HepG2 (cell line): ENCODE results near the gene OR2S2. TPM values are rescaled to one million over a fixed set of nuclear protein-coding genes. Genes with fewer than 3 reads are reported as not detected.

Experiments used
- AKNA ChIP-seq: sonication (generic); formaldehyde crosslinking; IDR thresholded peaks from 2 replicates; pipeline ENCODE4 v1.4.0; 2020; ENCODE audit warnings: missing genetic modification reagents, borderline replicate concordance
- HES4 ChIP-seq: sonication (generic); formaldehyde crosslinking; IDR thresholded peaks from 2 replicates; pipeline ENCODE4 v1.9.0; 2021; ENCODE audit warnings: mild to moderate bottlenecking, missing genetic modification reagents, borderline replicate concordance
- NR2F2 ChIP-seq: IDR thresholded peaks from 2 replicates; pipeline ENCODE4 v1.6.1; 2012; ENCODE audit warnings: low read depth, inconsistent platforms, borderline replicate concordance
- PHF21A ChIP-seq: sonication (generic); formaldehyde crosslinking; IDR thresholded peaks from 2 replicates; pipeline ENCODE4 v1.5.0; 2020; ENCODE audit warnings: mild to moderate bottlenecking, missing genetic modification reagents
- SRSF4 ChIP-seq: fragments of 200-400 bp; formaldehyde crosslinking; IDR thresholded peaks from one replicate; pipeline ENCODE4 v1.6.1; 2018; ENCODE audit warnings: mild to moderate bottlenecking, low read depth, low read length, moderate library complexity; ENCODE audit not compliant: poor library complexity, severe bottlenecking
- ZBTB1 ChIP-seq: sonication (generic); formaldehyde crosslinking; IDR thresholded peaks from 2 replicates; pipeline ENCODE4 v1.4.0; 2020; ENCODE audit warnings: missing genetic modification reagents, borderline replicate concordance
- ZBTB20 ChIP-seq: sonication (generic); formaldehyde crosslinking; IDR thresholded peaks from 2 replicates; pipeline ENCODE4 v1.8.1; 2023; ENCODE audit warnings: missing genetic modification reagents, low read depth, mild to moderate bottlenecking, borderline replicate concordance
- ZFY ChIP-seq: sonication (generic); formaldehyde crosslinking; IDR thresholded peaks from 2 replicates; pipeline ENCODE4 v1.4.0; 2020; ENCODE audit warnings: missing genetic modification reagents
- ZMYM4 ChIP-seq: sonication (generic); formaldehyde crosslinking; IDR thresholded peaks from 2 replicates; pipeline ENCODE4 v1.8.1; 2023; ENCODE audit warnings: mild to moderate bottlenecking, missing genetic modification reagents
- ZNF331 ChIP-seq: sonication (generic); formaldehyde crosslinking; IDR thresholded peaks from 2 replicates; pipeline ENCODE4 v1.4.0; 2020; ENCODE audit warnings: missing genetic modification reagents
- ZNF333 ChIP-seq: sonication (generic); formaldehyde crosslinking; IDR thresholded peaks from 2 replicates; pipeline ENCODE4 v1.4.0; 2020; ENCODE audit warnings: mild to moderate bottlenecking, missing genetic modification reagents, borderline replicate concordance
- ZNF350 ChIP-seq: sonication (generic); formaldehyde crosslinking; IDR thresholded peaks from 2 replicates; pipeline ENCODE4 v1.4.0; 2020; ENCODE audit warnings: mild to moderate bottlenecking, low read depth, missing genetic modification reagents, borderline replicate concordance
- ZNF460 ChIP-seq: sonication (generic); formaldehyde crosslinking; IDR thresholded peaks from 2 replicates; pipeline ENCODE4 v1.5.1; 2020; ENCODE audit warnings: missing genetic modification reagents, mild to moderate bottlenecking, borderline replicate concordance
- ZNF775 ChIP-seq: sonication (generic); formaldehyde crosslinking; IDR thresholded peaks from 2 replicates; pipeline ENCODE4 v1.4.0; 2020; ENCODE audit warnings: missing genetic modification reagents, mild to moderate bottlenecking, moderate library complexity, borderline replicate concordance
- polyA plus RNA-seq, 8 experiments: library from polyadenylated mRNA; depleted of rRNA in 3 of 8; stranded (reverse) in 7 of 8; unstranded in 1 of 8; fragments of >200 nt; fragmentation: Illumina TruSeq in 4 of 8; extraction: Trizol in 4 of 8; gene quantifications; 2 replicates each; pipeline versions ENCODE4 v1.2.1 to v1.2.3, GENCODE V29; 2011 to 2016; ENCODE audit warnings: low read depth in 4 of 8, missing spikeins in 1 of 8, mixed read lengths in 1 of 8; ENCODE audit not compliant: insufficient read depth in 1 of 8
- total RNA-seq, 5 experiments: library from RNA; depleted of rRNA; stranded (reverse); fragments of >200 nt; fragmentation: Illumina TruSeq; extraction: Trizol; gene quantifications; 2 replicates each; pipeline ENCODE4 v1.2.3, GENCODE V29; 2016; ENCODE audit warnings: low read depth in 1 of 5
- TF ChIP-seq, protein P1 (sequence below): sonication (generic); formaldehyde crosslinking; IDR thresholded peaks from 2 replicates; pipeline ENCODE4 v1.8.1; 2023; ENCODE audit warnings: mild to moderate bottlenecking, missing genetic modification reagents
- TF ChIP-seq, protein P2 (sequence below): sonication (generic); formaldehyde crosslinking; IDR thresholded peaks from 2 replicates; pipeline ENCODE4 v1.5.0; 2020; ENCODE audit warnings: mild to moderate bottlenecking, missing genetic modification reagents, borderline replicate concordance
- TF ChIP-seq, protein P3 (sequence below), 2 experiments: sonication (generic) in 1 of 2; formaldehyde crosslinking in 1 of 2; IDR thresholded peaks; 2 replicates each; pipeline versions ENCODE4 v1.5.1 to v1.6.1; 2011 to 2020; ENCODE audit warnings: borderline replicate concordance in 1 of 2, low read depth in 1 of 2, low read length in 1 of 2, mild to moderate bottlenecking in 1 of 2, missing genetic modification reagents in 1 of 2, moderate library complexity in 1 of 2

OR2S2 gene
- total and polyA plus RNA-seq, 2 of the 13 experiments (the other 11 are each of a cell fraction or from before 2014, with no cell fraction given), result not detected

- TF ChIP-seq, protein P1, sequence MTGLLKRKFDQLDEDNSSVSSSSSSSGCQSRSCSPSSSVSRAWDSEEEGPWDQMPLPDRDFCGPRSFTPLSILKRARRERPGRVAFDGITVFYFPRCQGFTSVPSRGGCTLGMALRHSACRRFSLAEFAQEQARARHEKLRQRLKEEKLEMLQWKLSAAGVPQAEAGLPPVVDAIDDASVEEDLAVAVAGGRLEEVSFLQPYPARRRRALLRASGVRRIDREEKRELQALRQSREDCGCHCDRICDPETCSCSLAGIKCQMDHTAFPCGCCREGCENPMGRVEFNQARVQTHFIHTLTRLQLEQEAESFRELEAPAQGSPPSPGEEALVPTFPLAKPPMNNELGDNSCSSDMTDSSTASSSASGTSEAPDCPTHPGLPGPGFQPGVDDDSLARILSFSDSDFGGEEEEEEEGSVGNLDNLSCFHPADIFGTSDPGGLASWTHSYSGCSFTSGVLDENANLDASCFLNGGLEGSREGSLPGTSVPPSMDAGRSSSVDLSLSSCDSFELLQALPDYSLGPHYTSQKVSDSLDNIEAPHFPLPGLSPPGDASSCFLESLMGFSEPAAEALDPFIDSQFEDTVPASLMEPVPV (CRISPR knock-in tag), result no peak
- TF ChIP-seq ZNF333 (CRISPR knock-in tag), result no peak
- peak; percentile 31; the same call in 1 of the 2 replicates for TF ChIP-seq ZMYM4 (CRISPR knock-in tag)
- no peak for TF ChIP-seq ZNF460 (CRISPR knock-in tag)
- no peak for TF ChIP-seq ZBTB20 (CRISPR knock-in tag)
- TF ChIP-seq ZFY (CRISPR knock-in tag), result no peak
- TF ChIP-seq ZNF775, result no peak
- no peak for TF ChIP-seq SRSF4
- no peak for TF ChIP-seq AKNA (CRISPR knock-in tag)
- no peak for TF ChIP-seq NR2F2
- TF ChIP-seq ZNF331 (CRISPR knock-in tag), result 0 out of 2 replicates have a peak, but pooled peaks have one; percentile 18
- TF ChIP-seq HES4, result no peak
- TF ChIP-seq ZBTB1 (CRISPR knock-in tag), result no peak
- TF ChIP-seq, protein P2, sequence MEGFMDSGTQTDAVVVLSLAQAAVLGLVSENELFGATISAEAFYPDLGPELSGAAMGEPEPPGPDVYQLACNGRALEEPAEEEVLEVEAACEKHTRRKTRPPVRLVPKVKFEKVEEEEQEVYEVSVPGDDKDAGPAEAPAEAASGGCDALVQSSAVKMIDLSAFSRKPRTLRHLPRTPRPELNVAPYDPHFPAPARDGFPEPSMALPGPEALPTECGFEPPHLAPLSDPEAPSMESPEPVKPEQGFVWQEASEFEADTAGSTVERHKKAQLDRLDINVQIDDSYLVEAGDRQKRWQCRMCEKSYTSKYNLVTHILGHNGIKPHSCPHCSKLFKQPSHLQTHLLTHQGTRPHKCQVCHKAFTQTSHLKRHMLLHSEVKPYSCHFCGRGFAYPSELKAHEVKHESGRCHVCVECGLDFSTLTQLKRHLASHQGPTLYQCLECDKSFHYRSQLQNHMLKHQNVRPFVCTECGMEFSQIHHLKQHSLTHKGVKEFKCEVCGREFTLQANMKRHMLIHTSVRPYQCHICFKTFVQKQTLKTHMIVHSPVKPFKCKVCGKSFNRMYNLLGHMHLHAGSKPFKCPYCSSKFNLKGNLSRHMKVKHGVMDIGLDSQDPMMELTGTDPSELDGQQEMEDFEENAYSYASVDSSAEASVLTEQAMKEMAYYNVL (CRISPR knock-in tag), result no peak
- no peak for TF ChIP-seq PHF21A
- TF ChIP-seq, protein P3, sequence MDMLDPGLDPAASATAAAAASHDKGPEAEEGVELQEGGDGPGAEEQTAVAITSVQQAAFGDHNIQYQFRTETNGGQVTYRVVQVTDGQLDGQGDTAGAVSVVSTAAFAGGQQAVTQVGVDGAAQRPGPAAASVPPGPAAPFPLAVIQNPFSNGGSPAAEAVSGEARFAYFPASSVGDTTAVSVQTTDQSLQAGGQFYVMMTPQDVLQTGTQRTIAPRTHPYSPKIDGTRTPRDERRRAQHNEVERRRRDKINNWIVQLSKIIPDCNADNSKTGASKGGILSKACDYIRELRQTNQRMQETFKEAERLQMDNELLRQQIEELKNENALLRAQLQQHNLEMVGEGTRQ (IDR thresholded peaks at IDR 0.05; ENCODE audit: low read depth, low read length), result no peak
- TF ChIP-seq, protein P3 (CRISPR knock-in tag; IDR thresholded peaks at IDR 0.05; ENCODE audit: borderline replicate concordance), result no peak
- TF ChIP-seq ZNF350 (CRISPR knock-in tag), result no peak
Measured at GRCh38 chr9:35920051-35920620, 37.8 kb downstream of the OR2S2 start (continued).
